PC-9 (cell line): Measurements from ENCODE around the gene SPPL3. TPM values are rescaled to one million over a fixed set of nuclear protein-coding genes. Genes with fewer than 3 reads are reported as not detected.
A peak's percentile ranks its signal among the peaks of the same experiment; 100 is the strongest.
"Not testable (repeated sequence)": the region's sequence is repeated elsewhere in the genome, so short reads cannot be mapped to it uniquely, and the experiment has no call there.

Experiments
- BruUV-seq: library from RNA; stranded (reverse); fragments of 400-500 nt; replicated peaks from 2 replicates; lab custom pipeline; 2021; lab: Mats Ljungman, UMichigan
- CTCF ChIA-PET: fragments of 300-600 bp; sonication (Branson Sonifier 250); formaldehyde crosslinking; loops from one replicate; lab custom pipeline; 2022; ENCODE audit warnings: antibody characterized with exemption; lab: Charles Lee
- POLR2A ChIA-PET: fragments of 300-600 bp; sonication (Branson Sonifier 250); formaldehyde crosslinking; loops from one replicate; lab custom pipeline; 2022; ENCODE audit warnings: antibody characterized with exemption; ENCODE audit not compliant: unreplicated experiment; lab: Charles Lee
- DNase-seq, 2 experiments: peaks; one replicate each; pipeline versions ENCODE4 v3.0.0 to v3.0.0-alpha.2; 2015 to 2022; ENCODE audit warnings: mixed read lengths in 1 of 2
- H2AFZ ChIP-seq: fragments of 200-600 bp; sonication (generic); 2 replicates; pipeline ENCODE4 v1.8.1; 2017; ENCODE audit warnings: antibody characterized with exemption
- H3F3A ChIP-seq: fragments of 200-600 bp; sonication (generic); 2 replicates; pipeline ENCODE4 v1.8.1; 2017; ENCODE audit warnings: antibody characterized with exemption, mild to moderate bottlenecking, low read depth; ENCODE audit not compliant: insufficient read depth
- H3K27ac ChIP-seq: fragments of 200-600 bp; sonication (generic); 2 replicates; pipeline ENCODE4 v1.6.1; 2016; ENCODE audit warnings: mixed run types
- H3K27me3 ChIP-seq: fragments of 200-600 bp; sonication (generic); 2 replicates; pipeline ENCODE4 v1.6.1; 2016; ENCODE audit warnings: low read depth, mixed run types; ENCODE audit not compliant: insufficient read depth
- H3K36me3 ChIP-seq: fragments of 200-600 bp; sonication (generic); 2 replicates; pipeline ENCODE4 v1.6.1; 2016; ENCODE audit warnings: low read depth, mixed run types
- H3K4me1 ChIP-seq: fragments of 200-600 bp; sonication (generic); replicated peaks from 2 replicates; pipeline ENCODE4 v1.6.1; 2016; ENCODE audit warnings: mixed run types; ENCODE audit not compliant: insufficient read depth
- H3K4me2 ChIP-seq: fragments of 200-600 bp; sonication (generic); 2 replicates; pipeline ENCODE4 v1.6.1; 2017; ENCODE audit warnings: mixed run types
- H3K4me3 ChIP-seq: fragments of 200-600 bp; sonication (generic); 2 replicates; pipeline ENCODE4 v1.6.1; 2016; ENCODE audit warnings: mixed run types
- H3K79me2 ChIP-seq: fragments of 200-600 bp; sonication (generic); 2 replicates; pipeline ENCODE4 v1.6.1; 2017; ENCODE audit warnings: low read depth, mixed run types
- H3K9me2 ChIP-seq: fragments of 200-600 bp; sonication (generic); 2 replicates; pipeline ENCODE4 v1.8.1; 2017; ENCODE audit warnings: mild to moderate bottlenecking; ENCODE audit not compliant: insufficient read depth
- H3K9me3 ChIP-seq: fragments of 200-600 bp; sonication (generic); 2 replicates; pipeline ENCODE4 v1.8.1; 2016; ENCODE audit warnings: low read depth; ENCODE audit not compliant: insufficient read depth
- H4K20me1 ChIP-seq: fragments of 200-600 bp; sonication (generic); 2 replicates; pipeline ENCODE4 v1.8.1; 2017; ENCODE audit not compliant: insufficient read depth
- EZH2 ChIP-seq: fragments of 200-600 bp; sonication (generic); IDR thresholded peaks from 2 replicates; pipeline ENCODE4 v1.8.0; 2017; ENCODE audit warnings: antibody characterized with exemption, low read depth
- intact Hi-C: fragments of 100-400 bp; cut with micrococcal nuclease; formaldehyde crosslinking; loops from one replicate; pipeline ENCODE4 v1.10.0; 2022; ENCODE audit not compliant: unreplicated experiment
- total RNA-seq: library from RNA; stranded (reverse); gene quantifications from 2 replicates; pipeline ENCODE4 v1.2.3, GENCODE V29; 2021
- TF ChIP-seq, protein P1 (sequence below): fragments of 200-600 bp; sonication (generic); conservative IDR thresholded peaks from 2 replicates; pipeline ENCODE4 v1.6.1; 2017; ENCODE audit warnings: mixed run types, antibody characterized with exemption, mild to moderate bottlenecking, moderate library complexity

SPPL3 gene
- total RNA-seq, 1 experiment from 2014 or later: 44.7 TPM

GRCh38 chr12:120733574-120733973, 170.6 kb downstream of the SPPL3 start:
- Histone ChIP-seq H3F3A (no peaks in the 10 kb centered on the region), H3K4me3 (no peak overlapping the region), H3K27me3 (no peaks in the 10 kb centered on the region), H3K27ac (no peak overlapping the region), H3K9me2 (no peaks in the 10 kb centered on the region), H3K79me2 (no peaks in the 10 kb centered on the region), H3K4me1 (no peaks in the 10 kb centered on the region), H2AFZ (no peak overlapping the region), H3K36me3 (no peaks in the 10 kb centered on the region), H3K4me2 (no peak overlapping the region), H4K20me1 (no peaks in the 10 kb centered on the region), H3K9me3 (no peaks in the 10 kb centered on the region)
- DNase-seq: no peak
- ChIA-PET CTCF (no interaction called here), POLR2A (no interaction called here)
- intact Hi-C loops: no loop called here
- no peak for TF ChIP-seq EZH2
- TF ChIP-seq, protein P1, sequence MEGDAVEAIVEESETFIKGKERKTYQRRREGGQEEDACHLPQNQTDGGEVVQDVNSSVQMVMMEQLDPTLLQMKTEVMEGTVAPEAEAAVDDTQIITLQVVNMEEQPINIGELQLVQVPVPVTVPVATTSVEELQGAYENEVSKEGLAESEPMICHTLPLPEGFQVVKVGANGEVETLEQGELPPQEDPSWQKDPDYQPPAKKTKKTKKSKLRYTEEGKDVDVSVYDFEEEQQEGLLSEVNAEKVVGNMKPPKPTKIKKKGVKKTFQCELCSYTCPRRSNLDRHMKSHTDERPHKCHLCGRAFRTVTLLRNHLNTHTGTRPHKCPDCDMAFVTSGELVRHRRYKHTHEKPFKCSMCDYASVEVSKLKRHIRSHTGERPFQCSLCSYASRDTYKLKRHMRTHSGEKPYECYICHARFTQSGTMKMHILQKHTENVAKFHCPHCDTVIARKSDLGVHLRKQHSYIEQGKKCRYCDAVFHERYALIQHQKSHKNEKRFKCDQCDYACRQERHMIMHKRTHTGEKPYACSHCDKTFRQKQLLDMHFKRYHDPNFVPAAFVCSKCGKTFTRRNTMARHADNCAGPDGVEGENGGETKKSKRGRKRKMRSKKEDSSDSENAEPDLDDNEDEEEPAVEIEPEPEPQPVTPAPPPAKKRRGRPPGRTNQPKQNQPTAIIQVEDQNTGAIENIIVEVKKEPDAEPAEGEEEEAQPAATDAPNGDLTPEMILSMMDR: no peak
- BruUV-seq: no TSS peak

DNA sequence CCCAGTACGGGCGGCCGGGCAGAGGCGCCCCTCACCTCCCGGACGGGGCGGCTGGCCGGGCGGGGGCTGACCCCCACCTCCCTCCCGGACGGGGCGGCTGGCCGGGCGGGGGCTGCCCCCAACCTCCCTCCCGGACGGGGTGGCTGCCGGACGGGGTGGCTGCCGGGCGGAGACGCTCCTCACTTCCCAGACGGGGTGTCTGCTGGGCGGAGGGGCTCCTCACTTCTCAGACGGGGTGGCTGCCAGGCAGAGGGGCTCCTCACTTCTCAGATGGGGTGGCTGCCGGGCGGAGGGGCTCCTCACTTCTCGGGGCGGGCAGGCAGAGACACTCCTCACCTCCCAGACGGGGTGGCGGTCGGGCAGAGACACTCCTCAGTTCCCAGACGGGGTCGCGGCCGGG, 172.0 kb downstream of the SPPL3 start:
- BruUV-seq: not testable (repeated sequence)

DNA sequence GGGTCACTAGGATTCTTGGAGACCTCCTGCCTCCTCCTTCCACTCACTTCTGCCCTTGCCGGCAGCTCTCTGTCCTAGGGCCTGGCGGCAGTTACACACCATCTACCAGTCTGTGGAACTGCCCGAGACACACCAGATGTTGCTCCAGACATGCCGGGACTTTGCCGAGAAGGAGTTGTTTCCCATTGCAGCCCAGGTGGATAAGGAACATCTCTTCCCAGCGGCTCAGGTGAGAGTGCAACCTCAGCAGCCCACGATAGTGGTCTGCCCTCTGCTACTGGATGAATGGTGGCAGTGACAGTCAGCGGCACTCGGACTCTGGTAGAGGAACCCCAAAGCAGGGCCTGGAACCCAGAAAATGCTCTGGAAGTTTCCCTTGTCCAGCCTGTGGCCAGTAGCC, 177.2 kb downstream of the SPPL3 start:
- no peaks in the 10 kb centered on the region for H3K27me3 ChIP-seq
- no peaks in the 10 kb centered on the region for H3K36me3 ChIP-seq
- intact Hi-C loops: no loop called here
- no peaks in the 10 kb centered on the region for H3K9me3 ChIP-seq
- no peaks in the 10 kb centered on the region for H3K79me2 ChIP-seq
- no peaks in the 10 kb centered on the region for H4K20me1 ChIP-seq
- H3K9me2 ChIP-seq: no peaks in the 10 kb centered on the region
- ChIA-PET CTCF (no interaction called here), POLR2A (no interaction called here)
- H3K27ac ChIP-seq: no peak overlapping the region
- BruUV-seq: no TSS peak
- H3K4me3 ChIP-seq: no peak overlapping the region
- TF ChIP-seq, protein P1: no peak
- no peak for TF ChIP-seq EZH2
- no peaks in the 10 kb centered on the region; the same call in 1 of the 2 replicates for H3K4me1 ChIP-seq
- H3F3A ChIP-seq: peaks cover 11% of the 10 kb centered on the region; the same call in 1 of the 2 replicates
- no peak overlapping the region for H3K4me2 ChIP-seq
- DNase-seq: no peak
- no peak overlapping the region for H2AFZ ChIP-seq

More for the DNA sequence above, 172.0 kb downstream of the SPPL3 start:
- H3K27ac ChIP-seq, H3K4me3 ChIP-seq, H3K36me3 ChIP-seq, H3K79me2 ChIP-seq, H3K4me2 ChIP-seq, H3K9me2 ChIP-seq, H4K20me1 ChIP-seq, H3K9me3 ChIP-seq, H3K4me1 ChIP-seq, H3F3A ChIP-seq, H3K27me3 ChIP-seq, intact Hi-C loops, POLR2A ChIA-PET, DNase-seq, CTCF ChIA-PET, H2AFZ ChIP-seq: not testable (repeated sequence)

- H3K9me2 ChIP-seq: no peaks in the 10 kb centered on the region
- H3K36me3 ChIP-seq: no peaks in the 10 kb centered on the region
- H3K4me1 ChIP-seq: no peaks in the 10 kb centered on the region; the same call in 1 of the 2 replicates
- H3K27me3 ChIP-seq: no peaks in the 10 kb centered on the region
- no peak overlapping the region for H3K27ac ChIP-seq
- DNase-seq: no peak
- H3K4me3 ChIP-seq: peak overlapping the region; percentile 65; the same call in 1 of the 2 replicates
- intact Hi-C loops: no loop called here
- no TSS peak for BruUV-seq
- H3K9me3 ChIP-seq: no peaks in the 10 kb centered on the region
- no peaks in the 10 kb centered on the region for H3K79me2 ChIP-seq
- POLR2A ChIA-PET: no interaction called here
- CTCF ChIA-PET: no interaction called here
- peaks cover 11% of the 10 kb centered on the region; the same call in 1 of the 2 replicates for H3F3A ChIP-seq
- TF ChIP-seq EZH2: no peak
- TF ChIP-seq, protein P1: no peak
- peak overlapping the region; percentile 80 for H3K4me2 ChIP-seq
- no peaks in the 10 kb centered on the region for H4K20me1 ChIP-seq
- no peak overlapping the region; the same call in 1 of the 2 replicates for H2AFZ ChIP-seq
Measured at GRCh38 chr12:120726510-120726793, 177.7 kb downstream of the SPPL3 start.
